ENCODE measurements around the gene LAP3.

The LAP3 gene

GRCh38 chr4:17636696-17637622 lies 60.0 kb downstream of the LAP3 start:
- Mint-ChIP-seq H3K4me3 (no peak overlapping the region), H3K36me3 (ENCODE audit: insufficient read depth) (peaks cover 32% of the 10 kb centered on the region), H3K27me3 (no peaks in the 10 kb centered on the region), H3K9me3 (no peaks in the 10 kb centered on the region), H3K27ac (ENCODE audit: low read depth) (no peak overlapping the region), H3K4me1 (no peaks in the 10 kb centered on the region)
- peak; percentile 71 for ATAC-seq (replicated peaks; ENCODE audit: extremely low read depth, poor library complexity, severe bottlenecking)
- peak; percentile 41 to 62 for DNase-seq (ENCODE audit: low spot score in 2 of 2)

- Mint-ChIP-seq H3K4me1 (no peaks in the 10 kb centered on the region), H3K9me3 (no peaks in the 10 kb centered on the region), H3K36me3 (ENCODE audit: insufficient read depth) (peaks cover 19% of the 10 kb centered on the region), H3K27me3 (no peaks in the 10 kb centered on the region), H3K4me3 (no peak overlapping the region), H3K27ac (ENCODE audit: low read depth) (no peak overlapping the region)
- DNase-seq (ENCODE audit: low spot score in 2 of 2): no peak
- no peak for ATAC-seq (replicated peaks; ENCODE audit: extremely low read depth, poor library complexity, severe bottlenecking)
Measured at GRCh38 chr4:17639136-17639535, 62.1 kb downstream of the LAP3 start.

GRCh38 chr4:17642398-17642783 lies 65.4 kb downstream of the LAP3 start:
- no peaks in the 10 kb centered on the region for H3K27me3 Mint-ChIP-seq
- DNase-seq (ENCODE audit: low spot score in 2 of 2): no peak
- ATAC-seq (replicated peaks; ENCODE audit: extremely low read depth, poor library complexity, severe bottlenecking): no peak
- H3K27ac Mint-ChIP-seq (ENCODE audit: low read depth): no peak overlapping the region
- peaks cover 7% of the 10 kb centered on the region for H3K36me3 Mint-ChIP-seq (ENCODE audit: insufficient read depth)
- no peaks in the 10 kb centered on the region for H3K9me3 Mint-ChIP-seq
- H3K4me3 Mint-ChIP-seq: no peak overlapping the region
- H3K4me1 Mint-ChIP-seq: no peaks in the 10 kb centered on the region

GRCh38 chr4:17646693-17647092 lies 69.7 kb downstream of the LAP3 start:
- ATAC-seq (replicated peaks; ENCODE audit: extremely low read depth, poor library complexity, severe bottlenecking) (no peak), DNase-seq (ENCODE audit: low spot score in 2 of 2) (no peak)
- Mint-ChIP-seq H3K36me3 (ENCODE audit: insufficient read depth) (peaks cover 3% of the 10 kb centered on the region), H3K27ac (ENCODE audit: low read depth) (no peak overlapping the region), H3K4me3 (no peak overlapping the region), H3K9me3 (no peaks in the 10 kb centered on the region), H3K4me1 (peaks cover 3% of the 10 kb centered on the region), H3K27me3 (peaks cover 15% of the 10 kb centered on the region)

GRCh38 chr4:17647176-17647806 lies 70.3 kb downstream of the LAP3 start:
- peaks cover 3% of the 10 kb centered on the region for H3K36me3 Mint-ChIP-seq (ENCODE audit: insufficient read depth)
- no peak overlapping the region for H3K4me3 Mint-ChIP-seq
- DNase-seq (ENCODE audit: low spot score in 2 of 2): no peak
- peaks cover 6% of the 10 kb centered on the region for H3K4me1 Mint-ChIP-seq
- no peak for ATAC-seq (replicated peaks; ENCODE audit: extremely low read depth, poor library complexity, severe bottlenecking)
- H3K27ac Mint-ChIP-seq (ENCODE audit: low read depth): no peak overlapping the region
- peaks cover 15% of the 10 kb centered on the region for H3K27me3 Mint-ChIP-seq
- H3K9me3 Mint-ChIP-seq: no peaks in the 10 kb centered on the region

GRCh38 chr4:17647927-17648326 lies 70.9 kb downstream of the LAP3 start:
- Mint-ChIP-seq H3K4me3 (no peak overlapping the region), H3K9me3 (no peaks in the 10 kb centered on the region), H3K36me3 (ENCODE audit: insufficient read depth) (peaks cover 3% of the 10 kb centered on the region), H3K27me3 (peaks cover 15% of the 10 kb centered on the region), H3K27ac (ENCODE audit: low read depth) (no peak overlapping the region), H3K4me1 (peaks cover 6% of the 10 kb centered on the region)
- DNase-seq (ENCODE audit: low spot score in 2 of 2): no peak
- no peak for ATAC-seq (replicated peaks; ENCODE audit: extremely low read depth, poor library complexity, severe bottlenecking)

GRCh38 chr4:17650406-17650805 lies 73.4 kb downstream of the LAP3 start:
- Mint-ChIP-seq H3K27ac (ENCODE audit: low read depth) (no peak overlapping the region), H3K27me3 (peaks cover 31% of the 10 kb centered on the region), H3K36me3 (ENCODE audit: insufficient read depth) (no peaks in the 10 kb centered on the region), H3K4me1 (peaks cover 6% of the 10 kb centered on the region), H3K9me3 (no peaks in the 10 kb centered on the region), H3K4me3 (no peak overlapping the region)
- ATAC-seq (replicated peaks; ENCODE audit: extremely low read depth, poor library complexity, severe bottlenecking): no peak
- no peak for DNase-seq (ENCODE audit: low spot score in 2 of 2)

- H3K4me3 Mint-ChIP-seq: no peak overlapping the region
- no peak overlapping the region for H3K27ac Mint-ChIP-seq (ENCODE audit: low read depth)
- H3K4me1 Mint-ChIP-seq: peaks cover 6% of the 10 kb centered on the region
- H3K9me3 Mint-ChIP-seq: no peaks in the 10 kb centered on the region
- H3K36me3 Mint-ChIP-seq (ENCODE audit: insufficient read depth): no peaks in the 10 kb centered on the region
- peaks cover 64% of the 10 kb centered on the region for H3K27me3 Mint-ChIP-seq
- no peak for ATAC-seq (replicated peaks; ENCODE audit: extremely low read depth, poor library complexity, severe bottlenecking)
- DNase-seq (ENCODE audit: low spot score in 2 of 2): no peak
Measured at GRCh38 chr4:17654701-17655100, 77.7 kb downstream of the LAP3 start.

GRCh38 chr4:17657090-17657489 lies 80.1 kb downstream of the LAP3 start:
- DNase-seq (ENCODE audit: low spot score in 2 of 2): no peak
- no peaks in the 10 kb centered on the region for H3K36me3 Mint-ChIP-seq (ENCODE audit: insufficient read depth)
- peaks cover 65% of the 10 kb centered on the region for H3K27me3 Mint-ChIP-seq
- no peak overlapping the region for H3K4me3 Mint-ChIP-seq
- H3K4me1 Mint-ChIP-seq: no peaks in the 10 kb centered on the region
- no peaks in the 10 kb centered on the region for H3K9me3 Mint-ChIP-seq
- H3K27ac Mint-ChIP-seq (ENCODE audit: low read depth): no peak overlapping the region
- ATAC-seq (replicated peaks; ENCODE audit: extremely low read depth, poor library complexity, severe bottlenecking): no peak
